Measurements from ENCODE around the gene ADAM20.
"Not testable (repeated sequence)": the region's sequence is repeated elsewhere in the genome, so short reads cannot be mapped to it uniquely, and the experiment has no call there.

The ADAM20 gene

GRCh38 chr14:70489579-70490200, 45.1 kb downstream of the ADAM20 start:
- Mint-ChIP-seq H3K36me3 (ENCODE audit: low read depth) (peaks cover 32% of the 10 kb centered on the region), H3K4me3 (no peak overlapping the region), H3K27ac (no peak overlapping the region), H3K27me3 (ENCODE audit: low read depth, poor library complexity) (peaks cover 9% of the 10 kb centered on the region), H3K4me1 (no peaks in the 10 kb centered on the region), H3K9me3 (peaks cover 61% of the 10 kb centered on the region)
- no peak for DNase-seq
- no peak for TF ChIP-seq CTCF (IDR thresholded peaks at IDR 0.05)

GRCh38 chr14:70477356-70478105, 57.3 kb downstream of the ADAM20 start:
- not testable (repeated sequence) for H3K27me3 Mint-ChIP-seq (ENCODE audit: low read depth, poor library complexity); H3K4me1 Mint-ChIP-seq; DNase-seq; H3K27ac Mint-ChIP-seq; H3K4me3 Mint-ChIP-seq
- H3K36me3 Mint-ChIP-seq (ENCODE audit: low read depth): peaks cover 18% of the 10 kb centered on the region
- H3K9me3 Mint-ChIP-seq: peaks cover 36% of the 10 kb centered on the region

GRCh38 chr14:70475459-70475858, 59.3 kb downstream of the ADAM20 start:
- Mint-ChIP-seq H3K9me3 (peaks cover 36% of the 10 kb centered on the region), H3K36me3 (ENCODE audit: low read depth) (peaks cover 18% of the 10 kb centered on the region)
- H3K27me3 Mint-ChIP-seq (ENCODE audit: low read depth, poor library complexity); DNase-seq; H3K27ac Mint-ChIP-seq; H3K4me1 Mint-ChIP-seq; H3K4me3 Mint-ChIP-seq: not testable (repeated sequence)

- peaks cover 26% of the 10 kb centered on the region for H3K36me3 Mint-ChIP-seq (ENCODE audit: low read depth)
- H3K9me3 Mint-ChIP-seq: peaks cover 27% of the 10 kb centered on the region
- no peaks in the 10 kb centered on the region for H3K27me3 Mint-ChIP-seq (ENCODE audit: low read depth, poor library complexity)
- no peak for DNase-seq
- no peak for TF ChIP-seq CTCF (IDR thresholded peaks at IDR 0.05)
- no peak overlapping the region for H3K4me3 Mint-ChIP-seq
- H3K27ac Mint-ChIP-seq: no peak overlapping the region
- H3K4me1 Mint-ChIP-seq: no peaks in the 10 kb centered on the region
Measured at GRCh38 chr14:70473825-70474224, 61.0 kb downstream of the ADAM20 start.

Data from nephron progenitor cell (in vitro differentiated cells).